Uterus (tissue), 2 donors: ENCODE measurements around the gene BANK1.

Experiments used
- CTCF ChIP-seq, 4 experiments: fragments of 200-600 bp in 2 of 4; fragments of 450-650 bp in 2 of 4; sonication (generic) in 2 of 4; IDR thresholded peaks; one replicate each; pipeline ENCODE4 v1.5.1; 2016 to 2019; ENCODE audit warnings: antibody characterized with exemption in 4 of 4, mild to moderate bottlenecking in 2 of 4, moderate library complexity in 1 of 4
- POLR2A ChIP-seq, 2 donors: fragments of 450-650 bp; IDR thresholded peaks; one replicate each; pipeline ENCODE4 v1.6.1; 2016; ENCODE audit warnings: antibody characterized with exemption in 2 of 2, mild to moderate bottlenecking in 1 of 2, moderate library complexity in 1 of 2

DNA sequence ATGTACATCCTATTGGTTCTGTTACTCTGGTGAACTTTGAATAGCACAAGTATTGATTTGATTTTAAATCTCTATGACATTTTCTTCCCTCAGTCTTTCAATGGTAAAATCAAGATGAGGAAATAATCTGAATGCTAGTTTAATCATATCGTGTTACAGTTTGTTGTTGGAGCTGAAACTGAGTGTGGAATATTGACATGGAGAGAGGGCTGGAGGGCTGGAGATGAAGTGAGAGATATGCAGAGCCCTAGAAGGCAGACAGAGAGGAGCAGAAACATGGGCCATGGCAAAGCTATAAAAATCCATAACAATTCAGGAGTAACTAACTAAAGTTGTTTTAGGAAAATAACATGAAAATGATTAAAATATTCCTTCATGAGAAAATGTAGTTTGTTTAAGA is 141.1 kb downstream of the BANK1 start:
- TF ChIP-seq CTCF (IDR thresholded peaks at IDR 0.05) (no peak), POLR2A (IDR thresholded peaks at IDR 0.05) (no peak)
